IPS-NIHi7 (cell line): Measurements from ENCODE around the gene TGFBR1.
"Not testable (repeated sequence)": the region's sequence is repeated elsewhere in the genome, so short reads cannot be mapped to it uniquely, and the experiment has no call there.

Experiments
- DNase-seq: peaks from one replicate; pipeline ENCODE4 v3.0.0; 2012; ENCODE audit warnings: mixed read lengths; ENCODE audit errors: extremely low spot score

The TGFBR1 gene

GRCh38 chr9:99076030-99076429 is 28.9 kb upstream of the TGFBR1 start:
- DNase-seq, result no peak

GRCh38 chr9:99076483-99077171 is 28.3 kb upstream of the TGFBR1 start:
- DNase-seq, result no peak

- DNase-seq, result no peak
Observed at GRCh38 chr9:99078717-99079116, 26.2 kb upstream of the TGFBR1 start.

GRCh38 chr9:99079542-99079941 is 25.4 kb upstream of the TGFBR1 start:
- DNase-seq, result no peak

- DNase-seq, result no peak
Observed at GRCh38 chr9:99083051-99083450, 21.9 kb upstream of the TGFBR1 start.

- no peak for DNase-seq
Observed at GRCh38 chr9:99085949-99086948, 18.7 kb upstream of the TGFBR1 start.

GRCh38 chr9:99087462-99087861 is 17.5 kb upstream of the TGFBR1 start:
- DNase-seq, result no peak

GRCh38 chr9:99090336-99091130 is 14.4 kb upstream of the TGFBR1 start:
- no peak for DNase-seq

GRCh38 chr9:99092643-99093491 is 12.0 kb upstream of the TGFBR1 start:
- DNase-seq, result no peak

- no peak for DNase-seq
Observed at GRCh38 chr9:99093492-99093791, 11.5 kb upstream of the TGFBR1 start.

GRCh38 chr9:99095565-99095964 is 9.3 kb upstream of the TGFBR1 start:
- no peak for DNase-seq

- no peak for DNase-seq
Observed at GRCh38 chr9:99096409-99096808, 8.5 kb upstream of the TGFBR1 start.

GRCh38 chr9:99099806-99100585 is 4.9 kb upstream of the TGFBR1 start:
- not testable (repeated sequence) for DNase-seq

GRCh38 chr9:99101271-99101670 is 3.6 kb upstream of the TGFBR1 start:
- no peak for DNase-seq

GRCh38 chr9:99101812-99102211 is 3.1 kb upstream of the TGFBR1 start:
- DNase-seq, result no peak

- DNase-seq, result no peak
Observed at GRCh38 chr9:99103054-99103895, 1.6 kb upstream of the TGFBR1 start.

- peak; percentile 25 for DNase-seq
Observed at GRCh38 chr9:99103901-99104458, 933 bp upstream of the TGFBR1 start.

GRCh38 chr9:99105152-99106043 is 485 bp downstream of the TGFBR1 start:
- DNase-seq, result peak; percentile 75
